Astrocyte of the cerebellum (primary cell): ENCODE data around the gene JUND.

Experiments
- DNase-seq: peaks from one replicate; pipeline ENCODE4 v3.0.0-alpha.2; 2011; ENCODE audit warnings: low read depth
- H3K4me3 ChIP-seq: 2 replicates; pipeline ENCODE4 v1.5.1; 2011; ENCODE audit warnings: mild to moderate bottlenecking, low read depth, low read length, moderate library complexity
- in situ Hi-C: cut with HindIII; loops from 2 replicates; pipeline ENCODE4 v1.10.0; 2017; ENCODE audit warnings: low sequenced_read_pairs
- TF ChIP-seq, protein P1 (sequence below): IDR thresholded peaks from 2 replicates; pipeline ENCODE4 v1.5.1; 2012; ENCODE audit warnings: low read length, low read depth, moderate library complexity, mild to moderate bottlenecking; ENCODE audit errors: missing control alignments

JUND gene

DNA sequence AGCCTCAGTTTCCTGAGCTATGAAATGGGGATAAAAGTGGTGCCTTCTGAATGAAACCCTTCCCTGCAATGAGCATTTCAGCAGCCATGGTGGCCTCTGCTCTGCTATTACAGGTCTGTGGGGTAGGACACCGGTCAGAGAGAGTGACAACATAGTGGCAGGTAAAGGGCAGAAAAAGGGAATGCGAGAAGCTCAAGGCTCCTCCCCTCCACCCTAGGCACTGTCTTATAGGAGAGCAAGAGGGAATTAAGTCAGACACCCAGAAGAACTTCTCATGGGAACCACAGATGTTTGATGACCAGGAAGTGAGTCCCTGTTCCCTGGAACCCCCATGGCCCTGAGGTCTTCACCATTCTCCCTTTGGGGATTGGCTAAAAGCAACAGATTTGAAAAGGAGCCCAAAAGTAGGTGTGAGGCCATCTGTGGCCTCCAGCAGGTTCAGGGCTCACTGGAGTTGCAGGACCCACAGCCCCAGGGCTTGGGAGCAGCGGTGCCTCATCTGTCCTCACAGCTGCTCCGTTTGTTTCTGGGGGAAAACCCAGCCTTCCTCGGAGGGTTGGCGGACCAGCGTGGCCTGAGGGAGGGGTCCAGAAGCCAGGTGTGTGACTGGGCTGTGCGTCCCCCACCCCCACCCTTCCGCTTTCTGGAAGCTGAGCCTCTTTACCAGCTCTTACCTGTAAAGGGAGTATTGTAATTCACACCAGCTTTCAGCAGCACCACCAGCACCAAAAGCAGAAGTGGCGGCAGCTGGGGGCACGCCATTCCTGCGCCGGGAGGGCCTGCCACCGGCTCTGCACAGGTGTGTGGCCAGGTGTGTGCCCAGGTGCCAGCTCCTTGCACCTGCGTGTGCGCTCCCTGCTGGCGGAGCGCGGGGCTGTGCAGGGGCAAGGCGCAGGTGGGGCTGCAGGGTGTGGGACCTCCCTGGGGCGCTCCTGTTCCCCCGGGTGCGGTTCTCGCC, 26.6 kb downstream of the JUND start:
- TF ChIP-seq, protein P1, sequence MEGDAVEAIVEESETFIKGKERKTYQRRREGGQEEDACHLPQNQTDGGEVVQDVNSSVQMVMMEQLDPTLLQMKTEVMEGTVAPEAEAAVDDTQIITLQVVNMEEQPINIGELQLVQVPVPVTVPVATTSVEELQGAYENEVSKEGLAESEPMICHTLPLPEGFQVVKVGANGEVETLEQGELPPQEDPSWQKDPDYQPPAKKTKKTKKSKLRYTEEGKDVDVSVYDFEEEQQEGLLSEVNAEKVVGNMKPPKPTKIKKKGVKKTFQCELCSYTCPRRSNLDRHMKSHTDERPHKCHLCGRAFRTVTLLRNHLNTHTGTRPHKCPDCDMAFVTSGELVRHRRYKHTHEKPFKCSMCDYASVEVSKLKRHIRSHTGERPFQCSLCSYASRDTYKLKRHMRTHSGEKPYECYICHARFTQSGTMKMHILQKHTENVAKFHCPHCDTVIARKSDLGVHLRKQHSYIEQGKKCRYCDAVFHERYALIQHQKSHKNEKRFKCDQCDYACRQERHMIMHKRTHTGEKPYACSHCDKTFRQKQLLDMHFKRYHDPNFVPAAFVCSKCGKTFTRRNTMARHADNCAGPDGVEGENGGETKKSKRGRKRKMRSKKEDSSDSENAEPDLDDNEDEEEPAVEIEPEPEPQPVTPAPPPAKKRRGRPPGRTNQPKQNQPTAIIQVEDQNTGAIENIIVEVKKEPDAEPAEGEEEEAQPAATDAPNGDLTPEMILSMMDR: no peak
- DNase-seq: no peak
- in situ Hi-C loops: no loop called here
- no peak overlapping the region for H3K4me3 ChIP-seq

DNA sequence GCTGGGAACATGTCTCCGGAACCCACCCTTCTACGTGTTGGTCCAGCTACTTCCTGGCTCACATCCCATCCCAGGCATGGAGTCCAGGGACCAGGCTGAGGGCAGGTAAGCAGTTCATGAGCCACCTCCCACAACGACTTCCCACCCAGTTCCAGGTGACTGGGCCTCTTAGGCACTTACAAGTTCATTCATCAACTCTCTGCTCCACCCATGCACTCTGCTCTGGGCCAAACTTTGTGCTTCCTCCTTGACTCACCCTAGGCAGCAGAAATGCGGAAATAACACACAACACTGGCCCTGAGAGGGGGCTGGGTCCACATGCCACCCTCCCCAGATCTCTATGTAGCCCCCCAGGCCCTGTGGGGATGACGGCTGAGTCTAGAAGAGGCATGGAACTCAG, 27.7 kb downstream of the JUND start:
- no peak for DNase-seq
- H3K4me3 ChIP-seq: no peak overlapping the region
- TF ChIP-seq, protein P1: no peak
- in situ Hi-C loops: no loop called here

DNA sequence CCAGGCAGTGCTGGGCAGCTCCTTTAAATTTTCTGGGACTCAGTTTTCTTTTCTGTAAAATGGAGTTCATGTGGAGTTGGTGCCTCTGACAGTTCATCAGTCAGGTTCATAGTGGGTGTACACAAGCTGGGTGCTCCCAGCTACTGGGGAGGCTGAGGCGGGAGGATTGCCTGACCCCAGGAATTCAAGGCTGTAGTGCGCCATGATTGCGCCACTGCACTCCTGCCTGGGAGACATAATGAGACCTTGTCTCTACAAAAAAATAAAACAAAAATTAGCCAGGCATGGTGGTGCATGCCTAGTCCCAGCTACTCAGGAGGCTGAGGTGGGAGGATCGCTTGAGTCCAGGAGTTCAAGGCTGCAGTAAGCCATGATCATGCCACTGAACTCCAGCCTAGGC, 28.3 kb downstream of the JUND start:
- DNase-seq: no peak
- in situ Hi-C loops: no loop called here
- TF ChIP-seq, protein P1: no peak
- no peak overlapping the region for H3K4me3 ChIP-seq

DNA sequence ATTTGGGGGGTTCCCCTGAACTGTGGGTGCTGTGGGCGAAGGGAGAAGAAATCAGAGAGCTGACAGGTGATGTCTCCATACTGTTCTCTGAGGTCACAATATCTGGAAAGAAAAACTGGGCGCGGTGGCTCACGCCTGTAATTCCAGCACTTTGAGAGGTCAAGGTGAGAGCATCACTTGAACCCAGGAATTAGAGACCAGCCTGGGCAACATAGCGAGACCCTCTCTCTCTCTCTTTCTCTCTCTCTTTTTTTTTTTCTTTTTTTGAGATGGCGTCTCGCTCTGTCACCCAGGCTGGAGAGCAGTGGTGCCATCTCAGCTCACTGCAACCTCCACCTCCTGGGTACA, 29.1 kb downstream of the JUND start:
- in situ Hi-C loops: no loop called here
- no peak for DNase-seq
- no peak overlapping the region for H3K4me3 ChIP-seq
- TF ChIP-seq, protein P1: no peak

DNA sequence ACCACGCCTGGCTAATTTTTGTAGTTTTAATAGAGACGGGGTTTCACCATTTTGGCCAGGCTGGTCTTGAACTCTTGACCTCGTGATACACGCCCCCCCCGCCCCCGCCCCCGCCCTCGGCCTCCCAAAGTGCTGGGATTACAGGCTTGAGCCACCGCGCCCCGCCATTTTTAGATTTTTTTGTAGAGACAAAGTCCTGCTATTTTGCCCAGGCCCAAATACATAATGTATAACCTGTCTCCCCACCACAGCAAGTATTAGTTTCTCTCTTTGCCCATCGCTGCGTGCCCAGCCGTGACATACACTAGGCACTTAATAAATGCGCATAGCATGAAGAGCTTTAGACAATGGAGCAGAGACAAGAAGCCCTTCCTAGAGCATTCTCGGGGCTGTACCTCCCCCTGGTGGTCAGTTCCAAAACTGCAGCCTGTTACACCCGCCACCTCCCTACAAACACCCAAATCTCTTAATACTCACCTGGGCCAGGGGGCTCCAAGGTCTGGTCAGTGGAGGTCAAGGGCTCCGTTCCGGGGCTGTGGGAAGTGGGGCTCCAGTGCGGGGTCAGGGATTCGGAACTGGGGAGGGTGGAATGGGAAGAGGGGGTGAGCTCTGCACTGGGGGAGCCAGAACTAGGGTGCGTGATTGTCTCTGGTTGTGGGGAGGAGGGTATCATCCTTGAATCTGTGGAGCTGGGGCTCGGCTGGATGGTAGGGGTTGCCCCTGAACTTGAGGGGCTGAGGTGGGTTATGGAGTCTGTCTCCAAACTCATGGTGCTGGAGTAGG, 29.6 kb downstream of the JUND start:
- peak; percentile 35 for DNase-seq
- in situ Hi-C loops: no loop called here
- TF ChIP-seq, protein P1: peak; percentile 90

DNA sequence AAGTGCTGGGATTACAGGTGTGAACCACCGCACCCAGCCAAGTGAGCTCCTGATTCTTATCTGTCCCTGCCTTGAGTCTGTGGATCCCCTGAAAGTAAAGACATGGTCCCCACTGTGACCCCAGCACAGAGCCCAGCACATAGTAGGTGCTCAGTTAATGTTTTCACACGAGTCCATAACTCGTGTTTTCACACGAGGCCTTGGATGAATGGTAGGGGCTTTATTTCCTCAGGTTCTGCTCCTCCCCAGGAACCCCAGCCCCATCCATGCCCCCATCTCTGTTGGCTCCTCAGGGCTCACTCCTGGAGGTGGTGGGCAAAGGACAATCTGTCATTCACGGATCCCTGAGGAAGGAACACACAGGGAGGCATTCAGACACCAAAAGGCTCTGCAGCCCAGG, 31.6 kb downstream of the JUND start:
- H3K4me3 ChIP-seq: no peak overlapping the region
- TF ChIP-seq, protein P1: no peak
- no peak for DNase-seq
- in situ Hi-C loops: no loop called here

More for the DNA sequence above, 29.6 kb downstream of the JUND start:
- H3K4me3 ChIP-seq: no peak overlapping the region
